Islet of Langerhans (tissue), 1 donor: ENCODE measurements around the gene GALNTL6.
"Not testable (repeated sequence)": the region's sequence is repeated elsewhere in the genome, so short reads cannot be mapped to it uniquely, and the experiment has no call there.

Experiments used
- FAIRE-seq: peaks from one replicate; lab custom pipeline; 2011; peaks lifted over from hg19 to GRCh38; lab: Jason Lieb, UNC

The GALNTL6 gene

DNA sequence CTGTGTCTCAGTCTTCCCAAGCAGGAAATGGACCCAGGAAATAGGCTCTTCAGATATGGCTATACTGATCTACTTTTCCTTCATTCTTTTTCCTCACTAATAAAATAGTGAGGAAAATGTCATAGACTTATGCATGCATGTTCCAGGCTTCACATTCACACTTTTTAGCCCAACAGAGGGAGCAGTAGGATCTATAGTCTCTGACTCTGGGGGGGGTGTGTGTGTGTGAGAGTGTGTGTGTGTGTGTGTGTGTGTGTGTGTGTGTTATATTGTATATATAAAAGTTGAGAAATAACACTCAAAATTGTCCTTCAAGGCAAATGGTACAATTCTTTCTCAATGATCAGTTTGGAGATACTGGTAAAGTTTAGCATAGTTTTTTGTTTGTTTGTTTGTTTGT is 1058.2 kb downstream of the GALNTL6 start:
- no peak for FAIRE-seq

DNA sequence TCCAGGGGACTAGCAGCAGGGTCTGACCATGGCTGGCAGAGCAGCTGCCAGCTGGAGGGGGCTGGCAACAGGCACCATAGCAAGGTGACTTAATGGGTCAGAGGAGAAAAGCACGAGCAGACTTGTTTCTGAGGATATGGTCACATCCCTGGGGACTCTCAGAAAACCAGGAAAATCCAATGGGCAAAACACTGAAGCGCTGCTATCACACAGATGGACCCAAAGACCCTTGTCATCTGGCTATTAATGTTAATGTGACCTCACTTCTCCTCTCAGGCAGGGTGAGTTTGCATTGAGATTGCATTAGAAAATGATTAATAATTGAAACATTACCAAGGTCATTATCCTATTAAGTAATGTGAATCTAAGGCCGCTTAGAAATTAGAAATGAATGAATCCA is 1061.7 kb downstream of the GALNTL6 start:
- FAIRE-seq = no peak

DNA sequence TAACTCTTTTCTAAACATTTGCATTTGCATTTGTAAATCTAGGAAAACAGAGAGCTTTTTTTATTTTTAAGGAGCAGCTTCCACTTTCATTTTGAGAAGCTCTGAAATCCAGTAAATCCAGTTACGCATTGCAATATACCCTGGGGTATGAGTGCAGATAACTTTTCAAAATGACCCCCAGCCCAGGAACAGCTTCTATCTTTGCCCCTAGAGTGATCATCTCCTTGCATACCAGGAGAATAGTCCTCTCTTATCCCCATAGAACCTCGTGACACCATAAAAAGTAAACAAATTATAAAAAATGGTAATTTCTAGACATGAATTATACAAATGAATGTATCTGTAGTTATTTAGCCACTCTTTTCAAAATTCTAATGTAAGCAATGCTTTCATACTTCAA is 1063.2 kb downstream of the GALNTL6 start:
- FAIRE-seq = no peak

DNA sequence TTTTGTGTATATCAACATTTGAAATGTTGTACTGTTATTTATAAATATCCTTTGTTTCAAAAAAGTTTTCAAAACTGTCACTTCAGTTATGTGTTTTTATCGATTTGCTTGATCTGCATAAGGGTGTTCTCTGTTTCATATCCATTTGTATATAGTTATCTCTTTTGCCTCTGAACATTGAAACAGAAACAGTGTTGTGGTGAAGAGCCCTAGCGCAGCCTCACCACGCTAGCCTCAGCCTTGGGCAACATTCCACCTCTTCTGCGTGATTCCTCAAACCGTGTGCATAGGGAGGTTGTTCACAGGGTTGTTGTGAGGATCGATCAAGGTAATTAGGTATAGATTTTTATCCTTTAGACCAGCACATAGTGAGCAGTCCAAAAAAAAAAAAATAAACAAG is 1068.4 kb downstream of the GALNTL6 start:
- FAIRE-seq = no peak

DNA sequence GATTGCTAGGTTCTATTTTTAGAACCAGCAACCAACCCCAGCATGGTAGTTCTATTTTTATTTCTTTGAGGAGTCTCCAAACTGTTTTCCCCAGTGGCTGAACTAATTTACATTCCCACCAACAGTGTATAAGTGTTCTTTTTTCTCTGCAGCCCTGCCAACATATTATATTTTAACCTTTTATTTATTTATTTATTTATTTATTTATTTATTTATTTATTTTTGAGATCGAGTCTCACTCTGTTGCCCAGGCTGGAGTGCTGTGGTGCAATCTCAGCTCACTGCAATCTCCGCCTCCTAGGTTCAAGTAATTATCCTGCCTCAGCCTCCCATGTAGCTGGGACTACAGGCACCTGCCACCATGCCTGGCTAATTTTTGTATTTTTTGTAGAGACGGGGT is 1074.2 kb downstream of the GALNTL6 start:
- not testable (repeated sequence) for FAIRE-seq

DNA sequence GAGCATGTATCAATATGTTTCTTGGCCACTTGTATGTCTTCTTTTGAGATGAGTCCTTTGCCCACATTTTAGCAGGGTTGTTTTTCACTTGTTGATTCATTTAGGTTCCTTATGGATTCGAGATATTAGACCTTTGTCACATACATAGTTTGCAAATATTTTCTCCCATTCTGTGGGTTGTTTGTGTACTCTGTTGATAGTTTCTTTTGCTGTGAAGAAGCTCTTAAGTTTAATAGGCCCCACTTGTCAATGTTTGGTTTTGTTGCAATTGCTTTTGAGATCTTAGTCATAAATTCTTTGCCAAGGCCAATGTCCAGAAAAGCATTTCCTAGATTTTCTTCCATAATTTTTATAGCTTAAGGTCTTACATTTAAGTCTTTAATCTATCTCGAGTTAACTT is 1074.8 kb downstream of the GALNTL6 start:
- no peak for FAIRE-seq

DNA sequence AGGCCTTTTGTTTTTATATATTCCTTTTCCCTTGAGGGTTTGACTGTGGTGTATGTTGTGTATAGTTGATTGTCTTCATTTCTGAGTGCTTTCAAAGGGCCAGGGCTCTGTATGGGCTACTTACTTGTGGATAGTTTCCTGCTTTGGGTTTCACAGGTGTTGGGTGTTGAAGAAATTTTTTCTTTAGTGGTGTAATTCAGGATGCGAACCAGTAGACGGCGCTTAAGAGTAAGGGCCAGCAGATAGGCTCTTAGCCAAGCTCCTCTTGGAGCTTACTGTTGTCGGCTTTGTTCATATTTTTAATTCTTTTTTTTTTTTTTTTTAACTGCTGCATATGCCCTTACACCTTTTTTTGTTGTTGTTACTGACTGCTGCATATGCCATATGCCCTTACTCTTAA is 1079.1 kb downstream of the GALNTL6 start:
- FAIRE-seq = no peak

DNA sequence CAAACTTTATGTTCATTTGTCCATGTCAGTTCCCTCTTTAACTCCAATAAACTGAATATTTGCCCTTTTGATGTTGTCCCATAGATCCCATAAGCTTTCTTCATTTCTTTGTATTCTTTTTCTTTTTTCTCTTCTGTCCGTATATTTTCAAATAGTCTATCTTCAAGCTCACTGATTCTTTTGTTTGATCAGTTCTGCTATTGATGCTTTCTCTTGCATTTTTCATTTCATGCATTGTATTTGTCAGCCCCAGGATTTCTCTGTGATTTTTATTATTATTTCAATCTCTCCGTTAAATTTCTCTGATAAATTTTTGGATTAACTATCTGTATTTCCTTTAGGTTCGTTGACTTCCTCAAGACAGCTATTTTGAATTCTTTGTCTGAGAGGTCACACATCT is 1082.5 kb downstream of the GALNTL6 start:
- FAIRE-seq = no peak

DNA sequence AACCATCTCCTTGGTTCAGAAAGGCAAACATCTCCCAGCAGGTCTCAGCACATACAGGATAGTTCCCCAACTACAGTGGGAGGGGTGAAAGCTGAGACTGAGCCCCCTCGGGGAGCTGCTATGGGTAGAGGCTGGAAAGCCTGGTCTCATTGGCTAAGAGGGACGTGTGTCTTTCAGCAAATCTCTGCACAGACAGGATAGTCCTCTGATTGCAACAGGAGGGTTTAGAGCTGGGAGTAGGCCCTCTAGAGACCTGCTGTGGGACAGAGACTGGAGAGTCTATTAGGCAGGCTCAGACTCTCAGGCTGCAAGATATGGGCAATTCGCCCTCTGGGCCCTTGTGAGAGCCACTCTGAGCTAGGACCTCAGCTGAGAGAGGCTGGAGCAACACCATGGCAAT is 1083.8 kb downstream of the GALNTL6 start:
- FAIRE-seq = no peak

DNA sequence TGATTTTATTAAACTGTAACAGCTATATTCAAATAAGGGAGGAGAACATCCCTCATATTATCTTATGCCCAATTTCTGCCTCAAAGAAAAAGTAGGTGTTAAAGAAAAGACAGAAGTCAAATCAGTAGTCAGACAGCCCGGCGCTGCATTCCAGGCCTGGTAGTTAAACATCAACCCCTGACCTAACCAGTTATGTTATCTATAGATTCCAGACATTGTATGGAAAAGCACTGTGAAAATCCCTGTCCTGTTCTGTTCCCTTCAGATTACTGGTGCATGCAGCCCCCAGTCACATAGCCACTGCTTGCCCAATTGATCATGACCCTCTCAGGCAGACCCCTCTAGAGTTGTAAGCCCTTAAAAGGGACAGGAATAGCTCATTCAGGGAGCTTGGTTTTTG is 1085.5 kb downstream of the GALNTL6 start:
- no peak for FAIRE-seq

DNA sequence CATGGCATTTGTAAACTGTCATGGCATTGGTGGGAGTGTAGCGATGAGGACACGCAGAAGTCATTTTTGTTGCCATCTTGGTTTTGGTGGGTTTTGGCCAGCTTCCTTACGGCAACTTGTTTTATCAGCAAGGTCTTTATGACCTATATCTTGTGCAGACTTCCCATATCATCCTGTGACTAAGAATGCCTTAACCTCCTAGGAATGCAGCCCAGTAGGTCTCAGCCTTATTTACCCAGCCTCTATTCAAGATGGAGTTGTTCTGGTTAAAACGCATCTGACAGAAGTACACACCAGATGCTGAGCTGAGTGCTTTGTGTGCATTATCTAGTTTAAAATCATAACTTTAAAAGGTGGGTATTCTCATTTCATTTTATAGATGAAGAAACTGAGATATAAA is 1086.7 kb downstream of the GALNTL6 start:
- FAIRE-seq = no peak

DNA sequence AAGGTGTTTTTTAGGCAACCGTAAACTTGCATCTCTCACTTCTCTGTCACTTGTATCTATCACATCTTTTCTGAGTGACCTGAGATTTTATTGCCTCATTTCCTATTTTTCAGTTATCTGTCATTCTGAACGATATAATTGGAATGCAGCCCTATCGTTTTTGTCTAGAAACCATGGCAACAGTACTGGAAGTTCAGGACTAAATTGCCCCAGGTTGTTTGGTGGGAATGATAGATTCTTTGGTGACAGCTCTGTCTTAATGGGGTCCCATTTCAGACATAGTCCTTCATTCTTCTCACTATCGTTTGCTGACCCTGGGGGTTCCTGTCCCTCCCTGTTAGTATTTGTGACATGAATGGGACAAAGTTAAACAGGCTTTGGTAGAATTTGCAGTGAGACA is 1087.7 kb downstream of the GALNTL6 start:
- no peak for FAIRE-seq

DNA sequence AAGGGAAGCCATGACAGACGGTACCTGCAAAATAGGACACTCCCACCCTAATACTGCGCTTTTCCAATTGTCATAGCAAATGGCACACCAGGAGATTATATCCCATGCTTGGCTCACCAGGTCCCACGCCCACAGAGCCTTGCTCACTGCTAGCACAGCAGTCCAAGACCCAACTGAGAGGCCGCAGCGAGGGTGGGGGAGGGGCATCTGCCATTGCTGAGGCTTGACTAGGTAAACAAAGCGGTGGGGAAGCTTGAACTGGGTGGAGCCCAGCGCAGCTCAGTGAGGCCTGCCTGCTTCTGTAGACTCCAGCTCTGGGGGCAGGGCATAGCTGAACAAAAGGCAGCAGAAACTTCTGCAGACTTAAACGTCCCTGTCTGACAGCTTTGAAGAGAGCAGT is 1099.3 kb downstream of the GALNTL6 start:
- FAIRE-seq = not testable (repeated sequence)

DNA sequence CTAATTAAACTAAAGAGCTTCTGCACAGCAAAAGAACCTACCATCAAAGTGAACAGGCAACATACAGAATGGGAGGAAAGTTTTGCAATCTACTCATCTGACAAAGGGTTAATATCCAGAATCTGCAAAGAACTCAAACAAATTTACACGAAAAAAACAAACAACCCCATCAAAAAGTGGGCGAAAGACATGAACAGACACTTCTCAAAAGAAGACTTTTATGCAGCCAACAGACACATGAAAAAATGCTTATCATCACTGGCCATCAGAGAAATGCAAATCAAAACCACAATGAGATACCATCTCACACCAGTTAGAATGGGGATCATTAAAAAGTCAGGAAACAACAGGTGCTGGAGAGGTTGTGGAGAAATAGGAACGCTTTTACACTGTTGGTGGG is 1104.2 kb downstream of the GALNTL6 start:
- not testable (repeated sequence) for FAIRE-seq

DNA sequence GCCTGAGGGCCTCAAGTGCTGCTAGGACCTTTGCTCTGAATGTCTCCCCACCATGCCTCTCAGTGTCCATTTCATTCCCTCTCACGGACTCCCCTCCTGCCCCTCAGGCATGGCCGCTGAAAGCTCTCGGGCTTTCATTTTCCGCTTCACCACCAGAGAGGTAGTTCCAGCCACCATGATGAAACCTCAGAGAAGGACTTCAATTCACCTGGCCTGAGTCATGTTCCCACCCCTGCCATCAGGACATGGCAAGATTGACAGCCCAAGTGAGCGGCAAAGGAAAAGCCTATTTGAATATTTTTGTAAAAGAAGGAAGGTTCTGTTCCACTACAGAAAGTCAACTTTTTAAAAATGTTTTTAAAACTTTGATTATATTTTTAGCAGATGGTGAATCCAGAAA is 1106.1 kb downstream of the GALNTL6 start:
- FAIRE-seq = no peak

DNA sequence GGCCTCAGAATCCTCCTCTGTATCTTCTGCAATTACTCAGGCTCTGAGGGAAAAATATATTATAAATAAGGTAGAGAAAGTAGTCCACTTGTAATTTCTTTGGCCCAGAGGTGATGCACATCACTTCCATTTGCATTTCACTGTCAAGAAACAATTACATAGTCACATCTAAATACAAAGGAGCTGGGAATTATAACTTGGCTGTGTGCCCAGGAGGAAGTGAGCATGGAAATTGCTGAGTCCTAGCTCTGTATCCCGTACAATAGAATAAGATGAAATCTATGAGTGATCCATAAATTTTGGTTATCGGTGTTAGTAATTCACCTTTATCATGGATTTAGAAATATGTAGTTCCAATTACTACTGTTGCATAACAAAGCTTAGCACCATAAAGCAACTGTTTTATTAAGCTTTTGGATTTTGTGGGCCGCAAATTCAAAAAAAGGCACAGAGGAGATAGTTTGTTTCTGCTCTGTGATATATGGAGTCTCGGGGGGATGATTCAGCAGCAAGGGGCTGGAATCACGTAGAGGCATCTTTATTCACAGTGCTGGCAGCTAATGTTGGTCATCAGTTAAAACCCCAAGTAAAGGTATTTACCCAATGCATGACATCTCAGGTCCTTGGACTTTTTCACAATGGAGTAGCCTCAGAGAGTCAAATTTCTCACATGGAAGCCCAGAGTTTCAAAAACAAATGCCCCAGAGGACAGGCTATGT is 1114.1 kb downstream of the GALNTL6 start:
- FAIRE-seq = no peak

DNA sequence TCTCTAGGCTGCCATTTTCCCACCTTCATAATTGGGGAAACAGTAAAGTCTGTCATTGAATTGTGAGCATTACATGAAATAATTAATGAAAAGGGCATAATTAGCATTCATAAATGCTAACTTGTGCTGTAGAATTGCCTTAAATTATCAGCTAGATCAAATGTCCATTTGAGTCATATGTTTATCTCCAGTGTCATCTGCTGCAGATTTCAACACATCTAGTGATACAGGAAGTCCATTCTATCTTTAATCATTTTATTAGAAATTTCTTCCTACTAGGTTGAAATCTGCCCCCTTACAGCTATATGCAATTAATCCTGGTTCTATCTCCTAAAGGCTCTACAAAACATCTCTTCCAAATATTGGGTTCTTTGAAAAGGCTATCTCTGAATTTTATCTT is 1115.1 kb downstream of the GALNTL6 start:
- no peak for FAIRE-seq

DNA sequence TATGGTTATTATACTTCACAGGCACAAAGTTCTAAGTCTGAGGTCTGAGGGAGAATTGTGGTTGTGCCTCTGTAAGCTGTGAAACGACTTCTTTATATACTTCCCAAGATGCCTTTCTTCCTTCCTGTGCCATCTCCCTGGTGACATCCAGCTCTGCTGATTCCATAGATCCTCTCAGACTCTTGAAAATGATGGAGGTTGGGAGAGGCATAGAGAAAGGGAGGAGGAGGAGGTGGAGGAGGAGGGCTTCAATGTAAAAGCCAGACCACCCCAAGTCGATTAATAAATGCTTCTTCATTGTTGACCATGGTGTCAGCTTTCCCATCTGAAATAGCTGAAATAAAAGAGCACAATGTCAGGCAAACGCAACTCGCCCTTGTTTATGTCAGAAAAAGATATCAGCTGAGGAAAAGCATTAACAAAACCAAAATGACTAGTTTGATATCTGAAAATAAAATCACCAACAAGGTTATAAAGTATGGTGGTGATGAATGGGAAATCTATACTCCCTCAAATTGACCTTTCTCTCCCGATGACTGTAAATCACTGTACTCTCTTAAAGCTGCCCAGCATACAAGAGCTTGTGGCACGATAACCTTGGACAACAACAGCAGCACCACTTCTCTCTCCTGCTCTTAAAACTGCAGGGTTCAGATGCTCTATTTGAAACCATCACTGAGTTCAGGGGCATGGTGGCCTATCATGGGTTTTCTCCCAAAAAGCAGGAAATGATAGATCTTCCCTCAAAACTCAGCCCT is 1125.0 kb downstream of the GALNTL6 start:
- no peak for FAIRE-seq

DNA sequence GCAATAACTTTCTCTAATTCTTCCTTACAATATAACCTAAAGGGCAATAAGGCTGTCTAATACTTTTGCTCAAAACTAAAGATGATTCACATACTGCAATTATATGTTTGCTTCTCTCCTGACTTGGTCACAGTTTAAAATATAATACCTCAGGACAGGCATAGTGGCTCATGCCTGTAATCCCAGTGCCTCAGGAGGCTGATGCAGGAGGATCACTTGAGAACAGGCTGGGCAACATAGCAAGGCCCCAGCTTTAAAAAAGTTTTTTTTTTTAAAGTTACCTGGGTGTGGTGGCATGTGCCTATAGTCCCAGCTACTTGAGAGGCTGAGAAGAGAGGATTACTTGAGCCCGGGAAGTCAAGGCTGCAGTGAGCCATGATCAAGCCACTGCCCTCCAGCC is 1125.7 kb downstream of the GALNTL6 start:
- FAIRE-seq = no peak

DNA sequence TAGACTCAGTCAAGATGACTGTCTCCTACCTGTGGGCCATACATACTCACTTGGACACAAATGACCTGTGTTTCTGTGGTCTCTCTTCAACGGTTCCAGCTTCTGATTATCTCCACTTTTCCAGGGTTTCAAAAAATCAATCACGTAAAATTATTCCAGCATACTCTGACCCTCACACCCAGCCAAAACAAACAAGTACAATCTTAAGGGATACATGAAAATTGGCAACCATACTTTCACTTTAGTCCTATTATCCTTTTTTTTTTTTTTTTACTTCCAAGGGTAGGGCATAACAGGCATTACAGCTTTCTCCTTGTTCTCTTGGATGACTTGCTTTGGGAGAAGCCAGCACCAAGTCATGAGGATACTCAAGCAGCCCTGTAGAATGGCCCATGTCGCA is 1129.6 kb downstream of the GALNTL6 start:
- no peak for FAIRE-seq

DNA sequence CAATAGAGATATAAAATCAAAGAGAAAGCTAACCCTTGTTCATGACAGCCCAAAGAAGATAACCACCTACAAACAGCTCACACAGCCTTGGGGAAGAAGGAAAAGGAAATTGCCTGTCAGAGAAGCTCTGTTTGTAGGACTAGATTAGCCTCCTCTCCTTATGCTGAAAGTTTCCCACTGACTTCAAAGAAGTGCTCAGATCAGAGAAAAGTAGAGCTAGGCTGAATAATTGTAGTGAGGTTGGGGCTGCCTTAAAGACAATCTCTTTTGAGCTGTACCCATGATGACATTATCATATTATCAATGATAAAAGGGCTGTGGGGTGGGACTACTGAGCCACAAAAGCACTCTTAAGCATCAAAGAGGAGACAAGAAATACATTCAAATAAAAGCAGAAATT is 1132.4 kb downstream of the GALNTL6 start:
- FAIRE-seq = no peak

DNA sequence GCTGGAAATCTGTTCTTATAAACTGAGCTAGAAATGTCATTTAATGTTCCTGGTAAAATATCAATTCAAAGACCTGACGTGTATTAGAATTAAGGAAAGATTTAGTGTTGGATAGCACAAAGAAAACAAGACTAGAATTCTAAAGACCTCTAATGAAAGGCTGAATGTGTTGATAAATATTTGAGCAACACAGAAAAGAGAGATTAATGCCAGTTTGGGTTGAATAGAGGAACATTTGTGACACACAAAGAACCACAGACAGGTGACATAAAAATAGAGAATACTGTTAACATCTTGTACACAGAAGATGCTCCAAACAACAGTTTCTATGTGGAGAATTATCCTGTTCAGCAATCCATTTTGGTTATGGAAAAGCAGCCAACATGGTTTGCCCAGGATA is 1133.3 kb downstream of the GALNTL6 start:
- no peak for FAIRE-seq

DNA sequence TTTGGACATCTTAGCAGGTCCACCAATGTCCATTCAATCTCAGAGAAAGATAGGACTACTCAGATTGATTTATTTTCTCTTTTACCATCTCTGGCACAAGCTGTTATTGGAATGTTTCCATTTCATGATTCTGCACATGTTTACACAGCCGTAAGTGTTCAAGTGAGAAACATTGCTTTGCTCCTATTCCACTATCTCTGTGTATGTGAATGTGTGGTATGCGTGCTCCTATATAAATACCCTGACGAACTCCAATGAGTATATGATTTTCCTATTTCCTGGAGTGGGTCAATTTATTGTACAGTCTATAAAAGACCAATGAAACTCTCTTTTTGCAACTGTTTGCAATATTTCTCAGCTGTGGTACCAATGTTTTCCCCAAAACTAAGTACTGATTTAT is 1134.4 kb downstream of the GALNTL6 start:
- FAIRE-seq = no peak

DNA sequence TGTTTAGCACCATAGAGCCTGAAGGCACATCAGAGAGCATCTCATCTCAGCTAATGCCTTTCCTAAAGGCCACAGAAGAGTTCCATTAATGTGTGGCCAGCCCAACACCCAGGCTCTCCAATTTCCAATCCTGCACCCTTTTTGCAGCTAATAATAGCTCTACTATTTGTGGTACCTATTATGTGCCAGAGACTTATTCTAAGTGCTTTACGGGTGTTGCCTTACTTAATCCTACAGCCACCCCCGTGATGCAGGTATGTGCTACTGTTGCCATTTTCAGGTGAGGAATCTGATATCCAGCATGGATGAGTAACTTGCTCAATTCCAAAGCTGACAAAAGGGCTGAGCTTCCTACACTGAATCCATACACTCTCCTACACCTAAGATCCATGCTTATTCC is 1137.8 kb downstream of the GALNTL6 start:
- no peak for FAIRE-seq
